Loucy (cell line): ENCODE results near the gene MAN1A2.

Experiments used
- H2AFZ ChIP-seq: fragments of 200-600 bp; sonication (generic); 2 replicates; pipeline ENCODE4 v1.6.0; 2016; ENCODE audit warnings: antibody characterized with exemption, mild to moderate bottlenecking, low read length, moderate library complexity
- H3F3A ChIP-seq: fragments of 200-600 bp; 2 replicates; pipeline ENCODE4 v1.6.0; 2016; ENCODE audit warnings: antibody characterized with exemption, low read depth, mild to moderate bottlenecking
- H3K27me3 ChIP-seq: fragments of 200-600 bp; sonication (generic); 2 replicates; pipeline ENCODE4 v1.6.1; 2014; ENCODE audit warnings: low read length, mild to moderate bottlenecking; ENCODE audit not compliant: insufficient read depth, poor library complexity, severe bottlenecking
- H3K36me3 ChIP-seq: fragments of 200-600 bp; sonication (generic); 2 replicates; pipeline ENCODE4 v1.6.1; 2016; ENCODE audit warnings: low read length; ENCODE audit not compliant: insufficient read depth
- H3K4me1 ChIP-seq: fragments of 200-600 bp; sonication (generic); 2 replicates; pipeline ENCODE4 v1.5.1; 2014; ENCODE audit warnings: low read length, mild to moderate bottlenecking; ENCODE audit not compliant: insufficient read depth, poor library complexity, severe bottlenecking
- H3K4me2 ChIP-seq: fragments of 200-600 bp; sonication (generic); 2 replicates; pipeline ENCODE4 v1.6.0; 2014; ENCODE audit warnings: antibody characterized with exemption, low read length, low read depth, mild to moderate bottlenecking; ENCODE audit not compliant: poor library complexity, severe bottlenecking
- H3K4me3 ChIP-seq: fragments of 200-600 bp; sonication (generic); 2 replicates; pipeline ENCODE4 v1.5.1; 2014; ENCODE audit warnings: low read length, mild to moderate bottlenecking, mixed read lengths; ENCODE audit not compliant: poor library complexity, severe bottlenecking
- H3K79me2 ChIP-seq: fragments of 200-600 bp; sonication (generic); 2 replicates; pipeline ENCODE4 v1.6.1; 2014; ENCODE audit warnings: low read length; ENCODE audit not compliant: insufficient read depth
- H3K9ac ChIP-seq: fragments of 200-600 bp; sonication (generic); 2 replicates; pipeline ENCODE4 v1.6.0; 2014; ENCODE audit warnings: mild to moderate bottlenecking, low read depth, low read length, moderate library complexity; ENCODE audit not compliant: poor library complexity, severe bottlenecking
- H3K9me2 ChIP-seq: fragments of 200-600 bp; sonication (generic); replicated peaks from 2 replicates; pipeline ENCODE4 v1.6.1; 2016; ENCODE audit warnings: low read depth, low read length, mixed read lengths
- H3K9me3 ChIP-seq: fragments of 200-600 bp; sonication (generic); 2 replicates; pipeline ENCODE4 v1.6.1; 2014; ENCODE audit warnings: mild to moderate bottlenecking, antibody characterized with exemption, low read length, low read depth; ENCODE audit not compliant: insufficient read depth
- H4K20me1 ChIP-seq: fragments of 200-600 bp; sonication (generic); 2 replicates; pipeline ENCODE4 v1.6.0; 2014; ENCODE audit warnings: antibody characterized with exemption, low read length, mild to moderate bottlenecking; ENCODE audit not compliant: insufficient read depth, poor library complexity, severe bottlenecking
- CTCF ChIP-seq: fragments of 200-600 bp; sonication (generic); conservative IDR thresholded peaks from 2 replicates; pipeline ENCODE4 v1.5.1; 2014; ENCODE audit warnings: mild to moderate bottlenecking, antibody characterized with exemption, low read length
- EZH2phosphoT487 ChIP-seq: fragments of 200-600 bp; IDR thresholded peaks from 2 replicates; pipeline ENCODE4 v1.6.1; 2018; ENCODE audit warnings: antibody characterized with exemption, mild to moderate bottlenecking, moderate library complexity, borderline replicate concordance

The MAN1A2 gene

GRCh38 chr1:117574161-117574835, 207.0 kb downstream of the MAN1A2 start:
- H3K9ac ChIP-seq = no peak overlapping the region
- H3K4me3 ChIP-seq = no peak overlapping the region
- no peak overlapping the region for H2AFZ ChIP-seq

GRCh38 chr1:117575586-117576225, 208.5 kb downstream of the MAN1A2 start:
- H2AFZ ChIP-seq = no peak overlapping the region
- H3K36me3 ChIP-seq = no peaks in the 10 kb centered on the region
- no peaks in the 10 kb centered on the region for H3K9me3 ChIP-seq
- H3K79me2 ChIP-seq = no peaks in the 10 kb centered on the region
- no peaks in the 10 kb centered on the region for H3K9me2 ChIP-seq
- H3K27me3 ChIP-seq = no peaks in the 10 kb centered on the region
- peaks cover 5% of the 10 kb centered on the region for H3K4me1 ChIP-seq
- no peak overlapping the region for H3K9ac ChIP-seq
- H4K20me1 ChIP-seq = no peaks in the 10 kb centered on the region
- TF ChIP-seq EZH2phosphoT487 (no peak), CTCF (no peak)
- no peak overlapping the region for H3K4me3 ChIP-seq
- H3F3A ChIP-seq = no peaks in the 10 kb centered on the region
- H3K4me2 ChIP-seq = no peak overlapping the region

More at GRCh38 chr1:117574161-117574835, 207.0 kb downstream of the MAN1A2 start:
- no peak overlapping the region for H3K4me2 ChIP-seq
- H4K20me1 ChIP-seq = no peaks in the 10 kb centered on the region
- no peaks in the 10 kb centered on the region for H3K79me2 ChIP-seq
- no peaks in the 10 kb centered on the region for H3K27me3 ChIP-seq
- no peaks in the 10 kb centered on the region for H3K9me2 ChIP-seq
- peaks cover 5% of the 10 kb centered on the region for H3K4me1 ChIP-seq
- no peaks in the 10 kb centered on the region for H3K9me3 ChIP-seq
- H3F3A ChIP-seq = no peaks in the 10 kb centered on the region
- TF ChIP-seq CTCF = no peak
- TF ChIP-seq EZH2phosphoT487 = no peak
- no peaks in the 10 kb centered on the region for H3K36me3 ChIP-seq

GRCh38 chr1:117576236-117576635, 209.0 kb downstream of the MAN1A2 start:
- Histone ChIP-seq H3K79me2 (no peaks in the 10 kb centered on the region), H3K36me3 (no peaks in the 10 kb centered on the region), H3K9ac (no peak overlapping the region), H3K4me1 (peaks cover 5% of the 10 kb centered on the region), H3K9me2 (no peaks in the 10 kb centered on the region), H3K9me3 (no peaks in the 10 kb centered on the region), H4K20me1 (no peaks in the 10 kb centered on the region), H2AFZ (no peak overlapping the region), H3F3A (no peaks in the 10 kb centered on the region), H3K4me3 (no peak overlapping the region), H3K4me2 (no peak overlapping the region), H3K27me3 (no peaks in the 10 kb centered on the region)
- TF ChIP-seq CTCF (no peak), EZH2phosphoT487 (no peak)
